ENCODE results near the gene VAPB.
A peak's percentile ranks its signal among the peaks of the same experiment; 100 is the strongest.
"Not testable (repeated sequence)": the region's sequence is repeated elsewhere in the genome, so short reads cannot be mapped to it uniquely, and the experiment has no call there.

The VAPB gene, protein sequence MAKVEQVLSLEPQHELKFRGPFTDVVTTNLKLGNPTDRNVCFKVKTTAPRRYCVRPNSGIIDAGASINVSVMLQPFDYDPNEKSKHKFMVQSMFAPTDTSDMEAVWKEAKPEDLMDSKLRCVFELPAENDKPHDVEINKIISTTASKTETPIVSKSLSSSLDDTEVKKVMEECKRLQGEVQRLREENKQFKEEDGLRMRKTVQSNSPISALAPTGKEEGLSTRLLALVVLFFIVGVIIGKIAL

DNA sequence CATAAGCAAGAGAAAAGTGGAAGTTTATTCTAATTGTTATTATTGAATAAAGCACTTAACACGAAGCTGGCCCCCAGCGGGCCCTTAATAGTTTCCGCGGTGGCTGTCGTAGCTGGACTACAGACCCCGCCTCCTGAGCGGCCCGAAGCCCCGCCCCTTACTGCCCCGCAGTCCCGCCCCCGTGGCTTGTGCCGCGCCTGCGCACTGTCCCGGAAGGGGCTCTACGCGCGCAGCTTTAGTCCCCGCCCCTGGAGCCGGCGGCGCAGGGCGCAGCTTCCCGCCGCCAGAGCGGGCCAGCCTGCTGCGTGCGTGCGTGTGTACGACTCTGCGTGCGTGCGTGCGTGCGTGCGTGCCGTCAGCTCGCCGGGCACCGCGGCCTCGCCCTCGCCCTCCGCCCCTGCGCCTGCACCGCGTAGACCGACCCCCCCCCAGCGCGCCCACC, at the start of gene VAPB:
VAPB (plus strand) TSS at position 348 of the 442 bp plus-strand sequence. CDS start 231 bp downstream, outside the sequence.
- peak within 1 kb of the TSS; percentile 87 for H3K4me3 ChIP-seq (ENCODE audit: low read length)
- TF ChIP-seq ZNF274 (IDR thresholded peaks at IDR 0.05; ENCODE audit: low read depth, low read length), result no peak

DNA sequence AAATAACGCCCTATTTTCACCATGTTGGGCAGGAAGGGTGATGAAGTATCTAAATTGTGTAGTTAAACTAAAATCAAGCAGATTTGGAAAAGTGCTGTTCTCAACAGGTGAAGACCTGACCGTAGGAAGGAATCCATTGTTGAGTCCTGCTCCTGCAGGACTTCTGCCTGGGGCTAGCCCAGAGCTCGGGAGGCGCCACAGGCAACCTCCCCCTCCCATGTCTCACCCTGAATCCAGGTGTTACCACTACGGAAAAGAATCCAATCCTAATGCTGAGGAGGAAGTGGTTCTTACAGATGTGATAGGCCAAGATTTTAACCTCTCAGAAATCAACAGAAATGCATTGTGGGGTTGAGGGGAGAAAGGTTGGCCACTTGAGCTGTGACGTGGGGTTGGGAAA, 49.3 kb upstream of the VAPB start:
- H3K4me3 ChIP-seq (ENCODE audit: low read length), result no peak overlapping the region
- no peak for TF ChIP-seq ZNF274 (IDR thresholded peaks at IDR 0.05; ENCODE audit: low read depth, low read length)

DNA sequence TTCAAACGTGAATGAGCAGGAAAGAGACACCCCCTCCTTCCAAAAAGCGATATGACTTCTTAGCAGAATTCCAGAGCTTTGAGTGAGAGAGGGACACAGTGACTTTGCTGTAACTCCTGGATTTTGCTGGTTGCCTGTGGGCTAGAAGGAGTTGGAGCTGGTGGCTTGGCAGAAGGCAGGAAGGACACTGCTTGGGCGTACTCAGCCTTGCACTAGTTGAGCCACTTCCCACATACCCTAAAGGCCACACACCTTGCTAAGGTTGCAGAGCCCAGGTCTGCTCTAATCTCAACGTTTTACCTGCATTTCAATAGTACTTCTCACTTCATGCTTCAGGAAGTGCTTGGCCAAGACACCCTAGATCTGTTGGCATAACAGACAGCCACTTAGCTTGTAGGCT, 48.9 kb upstream of the VAPB start:
- H3K4me3 ChIP-seq (ENCODE audit: low read length), result no peak overlapping the region
- TF ChIP-seq ZNF274 (IDR thresholded peaks at IDR 0.05; ENCODE audit: low read depth, low read length), result no peak

DNA sequence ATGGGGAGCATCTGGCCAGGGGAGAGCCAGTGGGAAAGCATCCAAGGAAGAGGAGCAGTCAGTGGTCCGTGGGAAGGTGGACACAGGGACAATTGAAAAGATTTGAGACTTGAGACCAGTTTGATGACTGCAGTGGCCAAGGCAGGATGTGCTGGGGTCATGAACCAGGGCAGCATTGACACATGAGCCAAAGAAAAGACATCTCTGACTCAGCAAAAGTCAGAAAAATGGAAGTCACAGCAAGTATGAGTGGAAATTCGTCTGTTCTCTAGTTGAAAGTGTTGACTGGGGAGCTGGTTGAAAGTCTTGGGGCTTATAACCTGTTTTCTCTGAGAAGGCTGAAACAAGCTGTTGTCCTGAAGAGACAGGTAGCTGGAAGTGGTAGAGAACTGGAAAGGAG, 48.2 kb upstream of the VAPB start:
- H3K4me3 ChIP-seq (ENCODE audit: low read length), result no peak overlapping the region
- TF ChIP-seq ZNF274 (IDR thresholded peaks at IDR 0.05; ENCODE audit: low read depth, low read length), result no peak

DNA sequence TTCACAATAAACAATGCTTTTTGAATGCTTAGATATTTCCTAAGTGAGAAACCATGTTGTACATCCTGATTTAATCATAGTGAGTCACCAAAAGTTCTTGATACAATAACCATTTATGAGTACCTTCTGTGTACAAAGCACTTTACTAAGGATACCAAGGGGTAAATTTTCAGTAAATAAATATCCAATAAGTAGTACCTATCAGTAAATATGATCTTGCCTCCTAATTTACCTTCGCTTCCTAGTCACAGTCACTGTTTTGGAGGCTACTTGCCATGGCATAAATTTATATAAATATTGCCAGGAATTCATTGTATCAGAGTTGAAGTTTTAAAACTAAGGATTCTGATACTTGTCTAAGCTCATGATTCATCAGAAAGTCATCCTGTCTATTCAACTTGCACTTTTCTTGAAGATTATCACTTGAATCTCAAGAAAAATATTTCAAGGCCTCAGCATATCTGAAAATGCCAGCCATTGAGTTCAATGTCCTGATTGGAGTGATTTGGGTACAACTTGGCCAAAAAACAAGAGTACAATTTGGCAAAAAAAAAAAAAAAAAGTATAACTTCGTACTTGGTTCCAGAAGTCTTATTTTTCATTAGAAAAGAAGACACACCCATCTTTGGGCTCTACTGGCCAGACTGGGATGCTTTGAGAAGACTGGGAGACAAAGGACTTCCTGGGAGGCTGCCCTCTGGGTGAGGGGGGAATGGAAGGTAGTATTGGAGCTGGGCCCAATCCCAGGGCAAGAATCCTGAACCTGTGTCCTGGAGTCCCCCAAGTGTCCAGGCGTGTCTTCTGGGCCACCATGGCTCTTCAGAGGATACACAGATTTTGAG, 46.7 kb upstream of the VAPB start:
- no peak for TF ChIP-seq ZNF274 (IDR thresholded peaks at IDR 0.05; ENCODE audit: low read depth, low read length)
- H3K4me3 ChIP-seq (ENCODE audit: low read length), result no peak overlapping the region

DNA sequence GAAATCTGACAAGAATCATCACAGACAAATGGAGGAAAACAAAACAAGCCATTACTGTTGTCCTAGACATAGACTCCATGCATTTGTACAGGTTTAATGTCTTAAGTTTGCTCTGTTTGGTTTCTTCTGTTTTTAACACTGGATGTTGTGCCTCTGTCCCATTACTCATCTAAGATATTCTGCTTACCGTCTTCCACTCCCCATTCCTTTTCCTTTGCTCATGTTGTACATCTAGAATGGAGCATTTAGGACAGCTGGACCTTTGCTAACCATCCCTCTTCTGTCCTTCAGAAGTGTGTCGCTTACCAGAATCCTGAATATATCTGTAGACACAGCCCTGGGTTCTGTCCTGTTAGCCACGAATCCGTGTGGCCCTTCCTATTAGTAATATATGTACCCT, 44.3 kb upstream of the VAPB start:
- no peak for TF ChIP-seq ZNF274 (IDR thresholded peaks at IDR 0.05; ENCODE audit: low read depth, low read length)
- H3K4me3 ChIP-seq (ENCODE audit: low read length), result no peak overlapping the region

DNA sequence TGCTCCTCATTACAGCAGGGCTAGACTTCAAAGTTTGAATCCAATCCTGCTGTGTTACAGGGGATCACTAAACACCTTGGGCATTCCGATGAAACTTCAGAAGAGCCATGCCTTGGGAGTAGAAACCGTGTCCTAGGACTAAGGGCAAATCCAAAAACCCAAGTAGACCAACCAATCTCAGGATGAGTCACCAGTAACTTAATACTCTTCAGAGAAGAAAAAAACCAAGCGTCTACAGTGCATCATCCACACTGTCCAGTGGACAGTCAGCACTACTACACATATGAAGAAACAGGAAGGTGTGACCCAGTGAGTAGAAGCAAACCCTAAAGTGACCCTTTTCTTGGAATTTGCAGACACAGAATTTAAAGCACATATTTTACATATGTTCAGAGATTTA, 39.5 kb upstream of the VAPB start:
- TF ChIP-seq ZNF274 (IDR thresholded peaks at IDR 0.05; ENCODE audit: low read depth, low read length), result no peak
- no peak overlapping the region for H3K4me3 ChIP-seq (ENCODE audit: low read length)

DNA sequence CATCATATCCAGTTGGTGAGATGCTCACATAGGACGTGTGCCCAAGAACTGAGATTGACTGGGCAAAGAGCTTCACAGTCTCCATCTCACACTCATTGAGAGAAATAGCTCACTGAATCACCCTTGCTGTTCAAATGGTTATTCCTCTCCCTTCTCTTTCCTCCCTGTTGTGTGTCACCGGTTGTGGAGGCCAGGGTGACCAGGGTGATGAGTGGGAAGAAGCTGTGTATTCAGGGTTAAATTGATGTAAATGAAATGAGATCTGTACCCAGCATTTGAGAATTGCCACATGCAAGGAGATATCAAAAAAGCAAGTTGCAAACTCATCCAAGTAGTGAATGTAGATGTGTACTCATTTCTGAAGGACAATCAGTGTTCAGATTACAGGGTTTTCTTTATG, 36.6 kb upstream of the VAPB start:
- no peak for TF ChIP-seq ZNF274 (IDR thresholded peaks at IDR 0.05; ENCODE audit: low read depth, low read length)
- no peak overlapping the region for H3K4me3 ChIP-seq (ENCODE audit: low read length)

DNA sequence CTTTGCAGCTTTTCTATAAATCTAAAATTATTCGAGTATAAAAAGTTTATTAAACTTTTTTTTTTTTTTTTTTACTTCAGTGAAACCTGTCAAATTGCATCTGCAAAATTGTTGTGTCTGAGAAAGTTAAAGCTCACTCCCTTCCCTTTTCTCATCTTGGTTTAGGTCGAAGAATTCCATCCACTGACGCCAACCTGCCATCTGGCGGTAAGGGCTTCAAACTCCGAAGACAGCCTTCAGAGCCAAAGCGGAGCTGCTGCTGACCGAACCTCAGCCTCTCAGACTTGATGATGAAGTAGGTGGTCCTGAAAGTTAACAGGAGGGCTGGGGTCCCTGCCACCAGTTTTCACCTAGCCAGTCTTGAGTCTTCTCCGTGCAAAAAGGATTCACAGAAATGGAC, 29.6 kb upstream of the VAPB start:
- H3K4me3 ChIP-seq (ENCODE audit: low read length), result no peak overlapping the region
- no peak for TF ChIP-seq ZNF274 (IDR thresholded peaks at IDR 0.05; ENCODE audit: low read depth, low read length)

DNA sequence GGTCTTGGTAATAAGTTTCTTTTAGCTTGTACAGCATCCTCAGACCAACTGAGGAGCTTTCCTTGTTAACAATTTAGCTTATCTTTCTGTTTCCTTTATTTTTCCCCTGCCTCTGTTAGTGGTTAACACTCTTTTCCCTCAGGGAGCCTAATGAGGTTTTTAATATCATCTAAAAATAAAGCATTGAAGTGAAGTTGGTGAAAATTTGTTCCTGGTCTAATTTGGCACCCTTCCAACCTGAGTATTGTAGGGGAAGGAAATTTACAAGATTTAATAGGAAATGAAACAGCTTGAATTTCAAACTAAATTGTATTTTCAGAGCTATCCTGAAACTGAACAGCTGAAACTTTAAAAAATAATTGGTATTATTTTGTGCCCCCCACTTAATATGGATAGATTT, 28.1 kb upstream of the VAPB start:
- no peak for TF ChIP-seq ZNF274 (IDR thresholded peaks at IDR 0.05; ENCODE audit: low read depth, low read length)

DNA sequence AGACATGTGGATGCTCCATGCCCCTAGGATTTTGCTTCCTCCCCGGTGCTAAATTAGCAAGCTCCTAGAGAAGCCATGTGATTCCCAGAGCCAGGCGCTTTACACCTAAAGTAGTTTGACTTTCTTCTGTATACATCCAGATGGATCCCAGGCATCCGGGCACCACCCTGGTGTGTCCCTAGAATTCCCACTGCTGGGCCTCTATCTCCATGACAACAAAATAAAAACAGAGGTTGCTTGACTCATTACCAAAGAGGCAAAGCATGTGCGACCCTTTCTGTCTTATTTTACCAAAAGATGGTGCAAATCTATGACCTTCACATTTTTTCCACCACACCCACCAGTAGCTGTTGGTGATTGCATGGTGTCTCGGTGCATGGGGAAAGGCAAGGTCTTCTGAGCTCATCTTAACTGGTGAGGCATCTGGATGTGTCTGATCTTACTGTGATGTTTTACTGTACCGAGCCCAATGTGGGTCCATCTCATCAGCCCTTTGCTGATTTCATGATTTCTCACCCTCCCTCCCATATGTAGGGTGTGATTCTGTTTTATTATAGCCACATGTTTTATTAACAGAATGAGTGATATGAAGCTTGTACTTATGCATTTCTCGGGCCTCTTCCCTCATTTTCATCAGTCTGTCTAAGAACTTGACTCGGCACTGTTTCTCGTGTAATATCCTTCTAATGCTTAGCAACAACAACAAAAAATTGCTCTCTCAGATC, 27.4 kb upstream of the VAPB start:
- no peak for TF ChIP-seq ZNF274 (IDR thresholded peaks at IDR 0.05; ENCODE audit: low read depth, low read length)
- H3K4me3 ChIP-seq (ENCODE audit: low read length), result no peak overlapping the region

More for the DNA sequence above, 28.1 kb upstream of the VAPB start:
- no peak overlapping the region for H3K4me3 ChIP-seq (ENCODE audit: low read length)

DNA sequence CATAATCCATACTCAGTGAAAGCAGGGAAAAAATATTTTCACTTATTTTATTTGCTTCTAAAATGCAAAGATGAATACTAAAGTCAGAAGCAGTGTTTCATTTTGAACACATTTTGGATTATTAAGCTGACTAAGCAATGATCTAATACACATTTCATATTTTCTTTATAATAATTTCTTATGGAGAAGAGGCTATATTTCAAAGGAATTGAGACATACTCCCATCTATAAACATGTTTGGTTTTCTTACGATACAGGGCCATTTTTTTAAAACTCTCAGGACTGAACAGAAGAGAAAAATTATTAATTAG, 26.9 kb upstream of the VAPB start:
- no peak overlapping the region for H3K4me3 ChIP-seq (ENCODE audit: low read length)
- no peak for TF ChIP-seq ZNF274 (IDR thresholded peaks at IDR 0.05; ENCODE audit: low read depth, low read length)

DNA sequence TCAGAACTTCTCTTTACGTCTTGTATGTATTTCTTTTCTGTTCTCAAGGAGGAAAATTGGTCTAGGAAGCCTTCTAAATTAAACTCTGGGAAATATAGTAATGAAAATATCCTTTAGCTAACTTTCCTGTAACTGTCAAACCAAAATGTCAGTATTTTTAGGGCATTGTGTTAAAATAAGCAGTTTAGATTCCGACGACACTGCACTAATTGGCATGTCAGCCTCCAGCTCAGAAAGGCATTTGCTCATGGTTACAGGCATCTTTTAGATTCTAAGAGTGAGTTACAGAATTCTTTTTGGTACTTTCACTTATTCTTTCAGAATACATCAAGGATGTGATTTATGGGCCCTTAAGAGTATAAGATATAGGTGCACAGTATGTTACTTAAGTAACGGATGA, 26.1 kb upstream of the VAPB start:
- H3K4me3 ChIP-seq (ENCODE audit: low read length), result no peak overlapping the region
- no peak for TF ChIP-seq ZNF274 (IDR thresholded peaks at IDR 0.05; ENCODE audit: low read depth, low read length)

DNA sequence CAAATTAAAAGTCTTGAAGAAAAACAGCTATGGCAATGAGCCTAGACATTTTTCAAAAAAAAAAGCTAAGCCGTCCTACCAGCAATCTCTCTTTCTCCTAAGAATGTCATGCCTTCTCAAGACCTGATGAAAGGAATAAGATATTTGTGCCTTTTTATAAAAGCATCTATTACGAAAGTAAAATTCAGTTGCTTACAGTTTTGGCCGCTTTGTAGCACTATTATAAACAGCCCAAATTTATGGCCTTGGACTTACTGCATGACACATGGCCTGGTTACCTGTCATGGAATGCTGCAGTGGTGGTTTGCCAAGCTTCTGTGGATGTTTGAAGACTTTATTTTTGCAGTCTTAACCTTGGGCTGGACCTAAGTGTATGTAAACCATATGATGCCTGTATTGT, 22.2 kb upstream of the VAPB start:
- H3K4me3 ChIP-seq (ENCODE audit: low read length), result no peak overlapping the region
- no peak for TF ChIP-seq ZNF274 (IDR thresholded peaks at IDR 0.05; ENCODE audit: low read depth, low read length)

DNA sequence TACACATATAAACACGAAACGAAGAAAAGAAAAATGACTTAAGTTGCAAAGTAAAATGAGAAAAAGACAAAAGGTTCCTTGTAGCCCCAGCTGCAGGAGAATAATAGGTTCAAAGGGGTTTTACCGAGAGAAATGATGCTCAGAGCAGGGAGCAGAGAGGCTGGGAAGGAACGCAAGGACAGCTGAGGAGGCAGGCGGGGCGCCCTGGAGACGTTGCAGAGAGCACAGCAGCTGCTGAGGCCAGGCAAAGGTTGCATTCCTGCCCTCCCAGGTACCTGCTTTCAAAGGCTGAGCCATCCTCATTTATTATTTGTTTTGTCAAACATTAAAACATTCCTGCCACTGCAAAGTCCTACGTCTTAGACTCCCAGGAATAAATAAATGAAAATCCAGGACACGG, 16.2 kb upstream of the VAPB start:
- no peak overlapping the region for H3K4me3 ChIP-seq (ENCODE audit: low read length)
- TF ChIP-seq ZNF274 (IDR thresholded peaks at IDR 0.05; ENCODE audit: low read depth, low read length), result no peak

DNA sequence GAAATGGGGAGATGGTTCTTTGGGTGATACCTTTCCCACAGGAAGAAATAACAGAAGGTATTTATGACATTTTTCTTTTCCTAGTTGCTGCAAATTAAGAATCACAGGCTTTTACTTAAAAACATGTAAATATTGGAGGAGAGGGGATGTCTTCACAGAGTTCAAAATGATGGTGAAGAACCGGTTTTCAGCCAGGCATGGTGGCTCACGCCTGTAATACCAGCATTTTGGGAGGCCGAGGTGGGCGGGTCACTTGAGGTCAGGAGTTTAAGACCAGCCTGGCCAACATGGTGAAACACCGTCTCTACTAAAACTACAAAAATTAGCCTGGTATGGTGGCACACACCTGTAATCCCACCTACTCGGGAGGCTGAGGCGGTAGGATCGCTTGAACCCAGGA, 15.7 kb upstream of the VAPB start:
- not testable (repeated sequence) for H3K4me3 ChIP-seq (ENCODE audit: low read length)
